ENCODE measurements around the gene PORCN.

- TF ChIP-seq POLR2A (IDR thresholded peaks at IDR 0.05): no peak
- no peak for TF ChIP-seq POLR2AphosphoS5 (IDR thresholded peaks at IDR 0.05)
- no peak for TF ChIP-seq EP300 (IDR thresholded peaks at IDR 0.05)
- no peak for TF ChIP-seq CTCF (IDR thresholded peaks at IDR 0.05)
Observed at GRCh38 chrX:48461830-48462229, 47.0 kb upstream of the PORCN start.

All from sigmoid colon (tissue), 4 donors.